ENCODE data around the gene PALD1.

- TF ChIP-seq FOXK2 (IDR thresholded peaks at IDR 0.05) = no peak
- TF ChIP-seq SUZ12 (IDR thresholded peaks at IDR 0.05) = no peak
- no peak for TF ChIP-seq BHLHE40 (IDR thresholded peaks at IDR 0.05; ENCODE audit: borderline replicate concordance)
Measured at GRCh38 chr10:70559861-70560260, 81.3 kb downstream of the PALD1 start.

Measured in HEK293T (cell line).